GM18505 (cell line): Measurements from ENCODE around the gene CHAC1.

Source experiments
- ATAC-seq: cut with Tn5 transposase; IDR thresholded peaks from one replicate; pipeline ENCODE4 v1.9.1; 2021; ENCODE audit not compliant: unreplicated experiment
- POLR2A ChIP-seq: IDR thresholded peaks from 4 replicates; pipeline ENCODE4 v1.6.1; 2011; ENCODE audit warnings: borderline replicate concordance; ENCODE audit not compliant: insufficient read depth, insufficient read length; ENCODE audit errors: extremely low read depth

The CHAC1 gene

GRCh38 chr15:40986820-40987219 is 33.5 kb downstream of the CHAC1 start:
- no peak for ATAC-seq
- TF ChIP-seq POLR2A: no peak

GRCh38 chr15:40988156-40988555 is 34.9 kb downstream of the CHAC1 start:
- TF ChIP-seq POLR2A: no peak
- ATAC-seq: no peak

GRCh38 chr15:40990080-40990479 is 36.8 kb downstream of the CHAC1 start:
- TF ChIP-seq POLR2A: no peak
- ATAC-seq: no peak

- ATAC-seq: no peak
- TF ChIP-seq POLR2A: no peak
Measured at GRCh38 chr15:40990789-40991188, 37.5 kb downstream of the CHAC1 start.

- TF ChIP-seq POLR2A: no peak
- no peak for ATAC-seq
Measured at GRCh38 chr15:40991355-40991754, 38.1 kb downstream of the CHAC1 start.

- no peak for TF ChIP-seq POLR2A
- no peak for ATAC-seq
Measured at GRCh38 chr15:40992241-40992741, 39.0 kb downstream of the CHAC1 start.

- TF ChIP-seq POLR2A: no peak
- ATAC-seq: no peak
Measured at GRCh38 chr15:40992825-40993224, 39.6 kb downstream of the CHAC1 start.

- no peak for ATAC-seq
- TF ChIP-seq POLR2A: no peak
Measured at GRCh38 chr15:40995656-40996055, 42.4 kb downstream of the CHAC1 start.

GRCh38 chr15:40999190-40999589 is 45.9 kb downstream of the CHAC1 start:
- ATAC-seq: no peak
- TF ChIP-seq POLR2A: no peak

GRCh38 chr15:41001524-41002214 is 48.4 kb downstream of the CHAC1 start:
- TF ChIP-seq POLR2A: no peak
- ATAC-seq: no peak

- no peak for ATAC-seq
Measured at GRCh38 chr15:41004490-41004889, 51.2 kb downstream of the CHAC1 start.

More at GRCh38 chr15:41004490-41004889, 51.2 kb downstream of the CHAC1 start:
- no peak for TF ChIP-seq POLR2A
